Caco-2 (cell line): Measurements from ENCODE around the gene TLE3. TPM values are rescaled to one million over a fixed set of nuclear protein-coding genes. Genes with fewer than 3 reads are reported as not detected.

Source experiments
- BruUV-seq: library from RNA; stranded (reverse); fragments of 400-500 nt; replicated peaks from 2 replicates; lab custom pipeline; 2021; lab: Mats Ljungman, UMichigan
- CTCF ChIA-PET: fragments of 300-600 bp; sonication (Branson Sonifier 250); formaldehyde crosslinking; loops from one replicate; lab custom pipeline; 2022; ENCODE audit warnings: antibody characterized with exemption; lab: Charles Lee
- POLR2A ChIA-PET: fragments of 300-600 bp; sonication (Branson Sonifier 250); formaldehyde crosslinking; loops from one replicate; lab custom pipeline; 2022; ENCODE audit warnings: antibody characterized with exemption; lab: Charles Lee
- DNase-seq, 2 experiments: peaks; one replicate each; pipeline versions ENCODE4 v3.0.0 to v3.0.0-alpha.2; 2020 to 2022
- H3K27me3 ChIP-seq: replicated peaks from 2 replicates; pipeline ENCODE4 v1.6.0; 2011; ENCODE audit warnings: low read length; ENCODE audit not compliant: control insufficient read depth, insufficient read depth
- H3K36me3 ChIP-seq: 2 replicates; pipeline ENCODE4 v1.5.1; 2011; ENCODE audit warnings: low read length; ENCODE audit not compliant: control insufficient read depth, insufficient read depth
- H3K4me1 ChIP-seq: fragments of 250-450 bp; sonication (Bioruptor Pico); 2 replicates; pipeline ENCODE4 v1.5.1; 2020; ENCODE audit warnings: mild to moderate bottlenecking
- H3K4me3 ChIP-seq: 2 replicates; pipeline ENCODE4 v1.5.1; 2011; ENCODE audit warnings: low read depth, mild to moderate bottlenecking, control low read depth, low read length
- H3K9me3 ChIP-seq: fragments of 250-450 bp; sonication (Bioruptor Pico); 2 replicates; pipeline ENCODE4 v1.5.1; 2020; ENCODE audit warnings: mild to moderate bottlenecking, moderate library complexity
- H3K27ac Mint-ChIP-seq: one replicate; pipeline ENCODE4 v1.8.0; 2022; ENCODE audit warnings: mixed read lengths; ENCODE audit not compliant: unreplicated experiment
- H3K27me3 Mint-ChIP-seq: one replicate; pipeline ENCODE4 v1.8.0; 2022; ENCODE audit warnings: mixed read lengths; ENCODE audit not compliant: insufficient read depth, unreplicated experiment
- H3K36me3 Mint-ChIP-seq: one replicate; pipeline ENCODE4 v1.8.0; 2022; ENCODE audit warnings: mild to moderate bottlenecking, mixed read lengths; ENCODE audit not compliant: insufficient read depth, unreplicated experiment
- H3K4me1 Mint-ChIP-seq: one replicate; pipeline ENCODE4 v1.8.0; 2022; ENCODE audit warnings: low read depth, mixed read lengths; ENCODE audit not compliant: unreplicated experiment
- H3K4me3 Mint-ChIP-seq: one replicate; pipeline ENCODE4 v1.8.0; 2022; ENCODE audit warnings: mild to moderate bottlenecking, moderate library complexity, mixed read lengths; ENCODE audit not compliant: unreplicated experiment
- H3K9me3 Mint-ChIP-seq: one replicate; pipeline ENCODE4 v1.8.0; 2022; ENCODE audit warnings: mixed read lengths; ENCODE audit not compliant: unreplicated experiment
- intact Hi-C: fragments of 100-400 bp; cut with micrococcal nuclease; formaldehyde crosslinking; loops from one replicate; pipeline ENCODE4 v1.10.0; 2022; ENCODE audit not compliant: unreplicated experiment
- total RNA-seq: library from RNA; stranded (reverse); gene quantifications from 2 replicates; pipeline ENCODE4 v1.2.3, GENCODE V29; 2022
- TF ChIP-seq, protein P1 (sequence below), 2 experiments: fragments of 200-600 bp in 1 of 2; IDR thresholded peaks; 1 replicate in 1 of 2; 2 replicates in 1 of 2; pipeline versions ENCODE4 v1.5.1 to v1.8.0; 2011 to 2022; ENCODE audit warnings: antibody characterized with exemption in 1 of 2, control low read depth in 1 of 2, inconsistent platforms in 1 of 2, low read depth in 1 of 2, low read length in 1 of 2, mild to moderate bottlenecking in 1 of 2, moderate library complexity in 1 of 2; ENCODE audit not compliant: insufficient read depth in 1 of 2, severe bottlenecking in 1 of 2, unreplicated experiment in 1 of 2

The TLE3 gene
- total RNA-seq, 1 experiment from 2014 or later = 105 TPM

- no peak overlapping the region for H3K4me3 ChIP-seq
- H3K4me1 Mint-ChIP-seq = no peaks in the 10 kb centered on the region
- peaks cover 3% of the 10 kb centered on the region for H3K27me3 Mint-ChIP-seq
- H3K4me1 ChIP-seq = no peaks in the 10 kb centered on the region
- H3K36me3 Mint-ChIP-seq = no peaks in the 10 kb centered on the region
- intact Hi-C loops = no loop called here
- no peak overlapping the region for H3K4me3 Mint-ChIP-seq
- BruUV-seq = no TSS peak
- no peaks in the 10 kb centered on the region; the same call in 1 of the 2 replicates for H3K27me3 ChIP-seq
- TF ChIP-seq, protein P1, sequence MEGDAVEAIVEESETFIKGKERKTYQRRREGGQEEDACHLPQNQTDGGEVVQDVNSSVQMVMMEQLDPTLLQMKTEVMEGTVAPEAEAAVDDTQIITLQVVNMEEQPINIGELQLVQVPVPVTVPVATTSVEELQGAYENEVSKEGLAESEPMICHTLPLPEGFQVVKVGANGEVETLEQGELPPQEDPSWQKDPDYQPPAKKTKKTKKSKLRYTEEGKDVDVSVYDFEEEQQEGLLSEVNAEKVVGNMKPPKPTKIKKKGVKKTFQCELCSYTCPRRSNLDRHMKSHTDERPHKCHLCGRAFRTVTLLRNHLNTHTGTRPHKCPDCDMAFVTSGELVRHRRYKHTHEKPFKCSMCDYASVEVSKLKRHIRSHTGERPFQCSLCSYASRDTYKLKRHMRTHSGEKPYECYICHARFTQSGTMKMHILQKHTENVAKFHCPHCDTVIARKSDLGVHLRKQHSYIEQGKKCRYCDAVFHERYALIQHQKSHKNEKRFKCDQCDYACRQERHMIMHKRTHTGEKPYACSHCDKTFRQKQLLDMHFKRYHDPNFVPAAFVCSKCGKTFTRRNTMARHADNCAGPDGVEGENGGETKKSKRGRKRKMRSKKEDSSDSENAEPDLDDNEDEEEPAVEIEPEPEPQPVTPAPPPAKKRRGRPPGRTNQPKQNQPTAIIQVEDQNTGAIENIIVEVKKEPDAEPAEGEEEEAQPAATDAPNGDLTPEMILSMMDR (IDR thresholded peaks at IDR 0.05; ENCODE audit: insufficient read depth in 1 of 2, low read depth in 1 of 2, low read length in 1 of 2, severe bottlenecking in 1 of 2, unreplicated experiment in 1 of 2) = no peak
- no peak for DNase-seq
- no peaks in the 10 kb centered on the region for H3K36me3 ChIP-seq
- CTCF ChIA-PET = no interaction called here
- POLR2A ChIA-PET = no interaction called here
- H3K9me3 Mint-ChIP-seq = no peaks in the 10 kb centered on the region
- no peak overlapping the region for H3K27ac Mint-ChIP-seq
- H3K9me3 ChIP-seq = no peaks in the 10 kb centered on the region
These were observed 68.4 kb downstream of the TLE3 start for GRCh38 chr15:70029297-70029701.

DNA sequence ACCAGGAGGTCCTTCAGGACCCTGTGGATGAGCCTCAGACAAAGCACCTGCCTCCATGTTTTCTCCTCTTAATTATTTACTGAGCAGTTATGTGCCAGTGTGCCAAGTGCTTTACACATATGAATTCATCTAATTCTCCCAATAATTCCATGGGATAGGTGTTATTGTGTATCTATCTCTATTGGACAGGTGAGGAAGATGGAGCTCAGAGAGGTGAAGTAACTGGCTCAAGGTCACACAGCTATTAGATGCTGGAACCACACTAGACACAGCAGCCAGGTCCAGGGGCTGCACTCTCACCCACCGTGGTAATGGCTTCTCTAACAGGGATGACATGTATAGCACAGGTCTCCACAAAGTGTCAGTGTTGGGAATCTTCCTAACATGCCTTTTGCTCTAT lies 70.2 kb downstream of the TLE3 start:
- Mint-ChIP-seq H3K27ac (no peak overlapping the region), H3K4me1 (no peaks in the 10 kb centered on the region), H3K27me3 (no peaks in the 10 kb centered on the region), H3K9me3 (no peaks in the 10 kb centered on the region), H3K36me3 (no peaks in the 10 kb centered on the region), H3K4me3 (no peak overlapping the region)
- TF ChIP-seq, protein P1 (IDR thresholded peaks at IDR 0.05; ENCODE audit: insufficient read depth in 1 of 2, low read depth in 1 of 2, low read length in 1 of 2, severe bottlenecking in 1 of 2, unreplicated experiment in 1 of 2) = no peak
- BruUV-seq = no TSS peak
- Histone ChIP-seq H3K36me3 (no peaks in the 10 kb centered on the region), H3K4me1 (no peaks in the 10 kb centered on the region), H3K27me3 (no peaks in the 10 kb centered on the region; the same call in 1 of the 2 replicates), H3K9me3 (no peaks in the 10 kb centered on the region), H3K4me3 (no peak overlapping the region)
- CTCF ChIA-PET = no interaction called here
- intact Hi-C loops = no loop called here
- POLR2A ChIA-PET = no interaction called here
- DNase-seq = no peak

- no TSS peak for BruUV-seq
- H3K4me3 Mint-ChIP-seq = no peak overlapping the region
- POLR2A ChIA-PET = no interaction called here
These were observed 70.7 kb downstream of the TLE3 start for GRCh38 chr15:70026991-70027390.

More at GRCh38 chr15:70026991-70027390, 70.7 kb downstream of the TLE3 start:
- Mint-ChIP-seq H3K27ac (no peak overlapping the region), H3K36me3 (no peaks in the 10 kb centered on the region), H3K27me3 (no peaks in the 10 kb centered on the region), H3K9me3 (no peaks in the 10 kb centered on the region), H3K4me1 (no peaks in the 10 kb centered on the region)
- H3K27me3 ChIP-seq = no peaks in the 10 kb centered on the region; the same call in 1 of the 2 replicates
- no peaks in the 10 kb centered on the region for H3K4me1 ChIP-seq
- CTCF ChIA-PET = no interaction called here
- H3K9me3 ChIP-seq = no peaks in the 10 kb centered on the region
- intact Hi-C loops = no loop called here
- no peaks in the 10 kb centered on the region for H3K36me3 ChIP-seq
- no peak for DNase-seq
- TF ChIP-seq, protein P1 (IDR thresholded peaks at IDR 0.05; ENCODE audit: insufficient read depth in 1 of 2, low read depth in 1 of 2, low read length in 1 of 2, severe bottlenecking in 1 of 2, unreplicated experiment in 1 of 2) = no peak
- H3K4me3 ChIP-seq = no peak overlapping the region
